Measurements from ENCODE around the gene DHRS1.

DHRS1 gene

GRCh38 chr14:24299255-24300191 is at the start of gene DHRS1, which contains the start of gene NOP9:
Gene DHRS1 (minus strand): TSS chr14:24299780. CDS start chr14:24299106, 674 bp downstream.
Gene NOP9 (plus strand): TSS chr14:24299850. CDS start chr14:24299955, 105 bp downstream.
- peaks cover 21 to 57% of the 10 kb centered on the region in 2 experiments for H3K36me3 ChIP-seq (ENCODE audit: control insufficient read depth in 2 of 2, insufficient read depth in 1 of 2, low read length in 2 of 2)
- POLR2A ChIA-PET, result interaction anchor here (0.7 to 5.4 kb wide), 8 partner anchors 9 to 158 kb away, joined by 3 to 62 read pairs (median 5); partner anchors contain the start of genes CIDEB, EMC9, MDP1 and RABGGTA
- no peaks in the 10 kb centered on the region for H3K9me3 ChIP-seq (ENCODE audit: control insufficient read depth, insufficient read depth, low read depth, low read length)
- peak within 1 kb of the TSS; percentile 85 for H3K4me3 ChIP-seq (ENCODE audit: low read depth, low read length)
- H3K4me1 ChIP-seq (ENCODE audit: control insufficient read depth, insufficient read depth, low read length), result peaks cover 12% of the 10 kb centered on the region
- peak within 1 kb of the TSS; percentile 71 for H3K27ac ChIP-seq (ENCODE audit: extremely low read depth, low read depth, low read length)
- CTCF ChIA-PET, result interaction anchor here (0.7 to 5.7 kb wide), 12 partner anchors 9 to 138 kb away, joined by 3 to 133 read pairs (median 4); partner anchors contain the start of genes CIDEB, IRF9, LTB4R2 and TINF2
- peak; percentile 95 for TF ChIP-seq KLF16 (tag by site-specific recombination; IDR thresholded peaks at IDR 0.05)
- no peak for TF ChIP-seq ZNF747 (tag by site-specific recombination; IDR thresholded peaks at IDR 0.05)
- TF ChIP-seq ZBTB17 (tag by site-specific recombination; IDR thresholded peaks at IDR 0.05), result peak; percentile 85
- peak; percentile 80 for TF ChIP-seq ZBTB26 (tag by site-specific recombination; optimal IDR thresholded peaks at IDR 0.05)
- no peak for TF ChIP-seq ZNF138 (tag by site-specific recombination; IDR thresholded peaks at IDR 0.05; ENCODE audit: borderline replicate concordance)
- TF ChIP-seq ZFHX2 (tag by site-specific recombination; conservative IDR thresholded peaks at IDR 0.05), result 0 out of 2 replicates have a peak, but pooled peaks have one; percentile 14
- no peak for TF ChIP-seq ZNF132 (tag by site-specific recombination; IDR thresholded peaks at IDR 0.05; ENCODE audit: borderline replicate concordance)
- TF ChIP-seq SETDB1 (IDR thresholded peaks at IDR 0.05; ENCODE audit: insufficient read length, low read length), result no peak
- TF ChIP-seq ZBTB21 (tag by site-specific recombination; IDR thresholded peaks at IDR 0.05), result peak; percentile 95
- peak; percentile 72; the same call in 1 of the 2 replicates for TF ChIP-seq ZEB2 (tag by site-specific recombination; IDR thresholded peaks at IDR 0.05)
- no peak for TF ChIP-seq ZNF112 (tag by site-specific recombination; IDR thresholded peaks at IDR 0.05)
- TF ChIP-seq GLI4 (tag by site-specific recombination; IDR thresholded peaks at IDR 0.05), result no peak
- no peak for TF ChIP-seq ZNF521 (tag by site-specific recombination; IDR thresholded peaks at IDR 0.05)
- TF ChIP-seq ZNF600 (tag by site-specific recombination; IDR thresholded peaks at IDR 0.05), result peak; percentile 79
- TF ChIP-seq PBX3 (CRISPR knock-in tag; IDR thresholded peaks at IDR 0.05), result 0 out of 2 replicates have a peak, but pooled peaks have one; percentile 17
- TF ChIP-seq ZNF221 (tag by site-specific recombination; IDR thresholded peaks at IDR 0.05; ENCODE audit: borderline replicate concordance), result no peak
- TF ChIP-seq KLF17 (tag by site-specific recombination; IDR thresholded peaks at IDR 0.05), result peak; percentile 60; the same call in 1 of the 2 replicates
- peak; percentile 88 for TF ChIP-seq ZBTB8A (tag by site-specific recombination; IDR thresholded peaks at IDR 0.05)
- 0 out of 2 replicates have a peak, but pooled peaks have one; percentile 28 for TF ChIP-seq HOXD13 (CRISPR knock-in tag; IDR thresholded peaks at IDR 0.05; ENCODE audit: borderline replicate concordance)
- peak; percentile 99 for TF ChIP-seq KLF8 (tag by site-specific recombination; IDR thresholded peaks at IDR 0.05)
- peak; percentile 89 for TF ChIP-seq SP3 (tag by site-specific recombination; IDR thresholded peaks at IDR 0.05)
- peak; percentile 98 for TF ChIP-seq KLF9 (tag by site-specific recombination; IDR thresholded peaks at IDR 0.05; ENCODE audit: low read depth)
- 0 out of 2 replicates have a peak, but pooled peaks have one; percentile 54 for TF ChIP-seq KLF7 (tag by site-specific recombination; IDR thresholded peaks at IDR 0.05; ENCODE audit: borderline replicate concordance)
- TF ChIP-seq ZNF2 (tag by site-specific recombination; IDR thresholded peaks at IDR 0.05), result peak; percentile 51; the same call in 1 of the 2 replicates
- 0 out of 2 replicates have a peak, but pooled peaks have one; percentile 35 for TF ChIP-seq ZNF692 (tag by site-specific recombination; IDR thresholded peaks at IDR 0.05)
- no peak for TF ChIP-seq ZNF843 (tag by site-specific recombination; IDR thresholded peaks at IDR 0.05)
- TF ChIP-seq ZNF629 (tag by site-specific recombination; IDR thresholded peaks at IDR 0.05), result peak; percentile 96
- TF ChIP-seq ZBTB20 (tag by site-specific recombination; IDR thresholded peaks at IDR 0.05), result peak; percentile 99
- peak; percentile 42 for TF ChIP-seq SP2 (tag by site-specific recombination; IDR thresholded peaks at IDR 0.05)

All from HEK293 (cell line).